Measurements from ENCODE around the gene GRB10. TPM values are rescaled to one million over a fixed set of nuclear protein-coding genes. Genes with fewer than 3 reads are reported as not detected.

The GRB10 gene
- total and polyA plus RNA-seq, 2 of the 8 experiments (the other 6 are each of a cell fraction or from before 2014, with no cell fraction given): 35.7 to 97.0 TPM

DNA sequence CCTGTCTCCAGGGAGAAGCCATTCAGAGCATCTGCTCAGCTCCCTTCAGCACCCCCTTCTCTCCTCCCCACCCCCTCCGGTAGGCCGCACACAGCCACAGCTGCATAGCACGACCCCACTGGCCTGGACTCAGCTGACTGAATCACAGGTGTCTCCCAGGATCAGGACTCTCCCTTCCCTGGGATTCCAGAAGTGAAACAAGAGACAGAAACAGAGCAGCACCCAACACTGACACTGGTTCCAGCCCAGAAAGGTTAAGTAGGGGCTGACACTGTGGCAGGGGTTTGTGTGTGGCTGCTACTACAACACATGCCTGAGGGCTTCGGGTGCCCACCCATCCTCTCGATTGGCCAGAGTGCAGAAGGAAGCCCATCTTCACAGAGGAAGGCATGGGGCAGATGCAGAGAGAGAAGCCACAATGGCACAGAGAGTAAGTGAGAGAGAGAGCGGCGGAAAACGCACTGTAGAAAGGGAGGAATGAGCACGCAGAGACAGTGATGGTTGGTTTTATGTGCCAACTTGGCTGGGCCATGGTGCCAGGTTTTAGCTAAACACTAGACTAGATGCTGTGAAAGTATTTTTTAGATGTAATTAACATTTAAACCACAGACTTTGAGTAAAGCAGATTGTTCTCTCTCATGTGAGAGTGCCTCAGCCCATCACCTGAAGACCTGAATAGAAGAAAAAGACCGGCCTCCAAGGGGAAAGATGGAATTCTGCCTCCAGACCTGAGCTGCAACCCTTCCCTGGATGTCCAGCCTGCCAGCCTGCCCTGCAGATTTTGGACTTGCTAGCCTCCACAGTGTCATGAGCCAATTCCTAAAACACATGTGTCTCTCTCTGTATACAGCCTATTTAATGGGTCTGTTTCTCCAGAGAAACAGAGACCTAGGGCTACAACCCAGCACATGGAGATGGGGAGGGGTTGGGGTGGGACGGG is 107.5 kb downstream of the GRB10 start (continued):
- TF ChIP-seq FOSL1 (IDR thresholded peaks at IDR 0.05; ENCODE audit: insufficient read depth, low read depth, low read length): no peak
- TF ChIP-seq, protein P1, sequence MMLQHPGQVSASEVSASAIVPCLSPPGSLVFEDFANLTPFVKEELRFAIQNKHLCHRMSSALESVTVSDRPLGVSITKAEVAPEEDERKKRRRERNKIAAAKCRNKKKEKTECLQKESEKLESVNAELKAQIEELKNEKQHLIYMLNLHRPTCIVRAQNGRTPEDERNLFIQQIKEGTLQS (IDR thresholded peaks at IDR 0.05; ENCODE audit: insufficient read depth, low read depth, low read length): no peak

All from H1 (cell line).